ENCODE measurements around the gene GAL3ST1.
A peak's percentile ranks its signal among the peaks of the same experiment; 100 is the strongest.

Gene GAL3ST1

GRCh38 chr22:30611197-30611596 is 36.7 kb upstream of the GAL3ST1 start:
- H3K4me3 ChIP-seq (replicated peaks in 1 of 2; ENCODE audit: low read depth in 2 of 2, low read length in 2 of 2), result no peak overlapping the region
- TF ChIP-seq CTCF (IDR thresholded peaks at IDR 0.05; ENCODE audit: low read depth, low read length), result no peak
- DNase-seq (ENCODE audit: low read depth in 2 of 2), result no peak

GRCh38 chr22:30610299-30610698 is 35.8 kb upstream of the GAL3ST1 start:
- TF ChIP-seq CTCF (IDR thresholded peaks at IDR 0.05; ENCODE audit: low read depth, low read length), result no peak
- DNase-seq (ENCODE audit: low read depth in 2 of 2), result no peak

DNA sequence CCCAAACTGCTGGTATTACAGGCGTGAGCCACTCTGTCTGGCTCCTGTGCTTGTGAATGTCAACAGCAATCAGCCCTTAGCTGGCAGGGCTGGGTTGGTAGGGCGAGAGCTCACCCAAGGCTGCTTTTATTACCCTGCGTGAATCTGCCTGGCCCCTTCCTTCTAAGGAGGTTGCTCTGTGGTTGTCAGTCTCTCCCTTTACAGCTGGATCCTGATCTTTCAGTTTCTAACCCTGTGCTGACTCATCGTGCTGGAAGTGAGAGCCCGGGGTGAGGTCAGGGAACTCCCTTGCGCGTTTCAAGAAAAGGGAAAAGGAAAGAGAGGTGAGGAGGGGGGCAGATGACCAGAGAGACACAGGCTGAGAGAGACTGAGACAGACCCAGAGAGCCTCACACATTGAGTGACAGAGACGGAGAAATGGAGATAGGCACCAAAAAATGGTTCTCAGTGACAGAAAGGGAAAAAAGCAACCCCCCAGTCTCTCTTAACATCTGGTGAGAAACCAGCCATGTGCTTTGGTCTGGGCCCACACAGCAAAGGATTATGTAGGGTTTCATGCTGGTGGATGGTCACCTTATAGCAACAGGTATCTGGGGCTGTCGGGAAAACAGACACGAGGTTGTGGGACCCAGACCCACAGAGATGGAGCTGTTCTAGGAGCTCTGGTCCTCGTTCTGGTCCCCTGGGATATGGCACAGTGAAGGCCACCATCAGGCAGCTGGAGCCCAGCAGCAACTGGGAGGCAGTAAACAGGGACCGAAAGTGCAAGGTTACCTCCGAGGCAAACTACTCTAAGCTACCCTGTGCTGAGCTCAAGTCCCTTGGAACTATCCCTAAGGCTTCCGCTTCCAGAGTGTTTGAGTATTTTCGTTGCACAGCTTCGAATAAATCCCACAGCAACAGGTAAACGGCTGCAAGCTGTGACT is 35.1 kb upstream of the GAL3ST1 start:
- H3K4me3 ChIP-seq (replicated peaks in 1 of 2; ENCODE audit: low read depth in 2 of 2, low read length in 2 of 2), result no peak overlapping the region
- peak; percentile 78 to 83 for DNase-seq (ENCODE audit: low read depth in 2 of 2)
- TF ChIP-seq CTCF (IDR thresholded peaks at IDR 0.05; ENCODE audit: low read depth, low read length), result no peak

More at GRCh38 chr22:30610299-30610698, 35.8 kb upstream of the GAL3ST1 start:
- no peak overlapping the region for H3K4me3 ChIP-seq (replicated peaks in 1 of 2; ENCODE audit: low read depth in 2 of 2, low read length in 2 of 2)

DNA sequence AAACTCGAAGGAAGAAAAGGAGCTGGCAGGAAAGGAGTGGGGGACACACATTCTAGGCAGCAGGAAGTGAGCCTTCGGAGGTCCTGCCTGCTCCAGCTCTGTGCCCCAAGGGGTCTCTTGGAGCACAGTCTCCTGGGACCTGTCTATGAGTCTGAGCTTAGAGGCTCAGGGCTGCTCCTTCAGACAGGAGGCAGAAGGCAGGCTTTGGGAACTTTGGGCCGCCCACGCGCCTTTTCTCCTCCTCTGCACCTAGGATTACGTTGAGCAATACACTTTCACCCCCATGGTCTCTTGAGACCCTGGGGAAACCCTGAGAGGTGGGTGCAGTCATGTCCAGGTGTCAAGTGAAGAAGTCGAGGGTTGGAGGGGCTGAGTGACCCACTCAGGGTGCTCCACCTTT is 33.5 kb upstream of the GAL3ST1 start:
- TF ChIP-seq CTCF (IDR thresholded peaks at IDR 0.05; ENCODE audit: low read depth, low read length), result no peak
- no peak overlapping the region for H3K4me3 ChIP-seq (replicated peaks in 1 of 2; ENCODE audit: low read depth in 2 of 2, low read length in 2 of 2)
- DNase-seq (ENCODE audit: low read depth in 2 of 2), result no peak

- TF ChIP-seq CTCF (IDR thresholded peaks at IDR 0.05; ENCODE audit: low read depth, low read length), result no peak
- H3K4me3 ChIP-seq (replicated peaks in 1 of 2; ENCODE audit: low read depth in 2 of 2, low read length in 2 of 2), result peak overlapping the region; percentile 55 to 64
- DNase-seq (ENCODE audit: low read depth in 2 of 2), result no peak
Measured at GRCh38 chr22:30607300-30607930, 33.0 kb upstream of the GAL3ST1 start.

GRCh38 chr22:30606455-30607299 is 32.2 kb upstream of the GAL3ST1 start, which contains the start of gene TCN2:
TSS of gene TCN2 (plus strand) at chr22:30607174. CDS start at chr22:30607332, 158 bp downstream.
- no peak for TF ChIP-seq CTCF (IDR thresholded peaks at IDR 0.05; ENCODE audit: low read depth, low read length)
- H3K4me3 ChIP-seq (replicated peaks in 1 of 2; ENCODE audit: low read depth in 2 of 2, low read length in 2 of 2), result peak within 1 kb of the TSS; percentile 55 to 64
- DNase-seq (ENCODE audit: low read depth in 2 of 2), result peak; percentile 84 to 89
